B cell (primary cell): ENCODE data around the gene AQP11. TPM values are rescaled to one million over a fixed set of nuclear protein-coding genes. Genes with fewer than 3 reads are reported as not detected.

Experiments used
- ATAC-seq: fragments of 200-7000 bp; cut with Tn5 transposase; one replicate; pipeline ENCODE4 v1.10.0; 2021; ENCODE audit warnings: low read depth, mild to moderate bottlenecking, moderate number of reproducible peaks, moderate library complexity
- CTCF ChIA-PET: fragments of 350-600 bp; sonication (Branson Sonifier 250); formaldehyde crosslinking; loops from one replicate; lab custom pipeline; 2021; ENCODE audit warnings: antibody characterized with exemption, inconsistent platforms; lab: Charles Lee
- POLR2A ChIA-PET: fragments of 350-600 bp; sonication (Branson Sonifier 250); formaldehyde crosslinking; loops from one replicate; lab custom pipeline; 2021; ENCODE audit warnings: antibody characterized with exemption; lab: Charles Lee
- DNase-seq: peaks from one replicate; pipeline ENCODE4 v3.0.0; 2013
- H2AFZ ChIP-seq: 2 replicates; pipeline ENCODE4 v1.6.1; 2012; ENCODE audit warnings: mild to moderate bottlenecking, low read depth, low read length; ENCODE audit not compliant: insufficient read depth, poor library complexity, severe bottlenecking
- H3K27ac ChIP-seq, 2 donors: 1 replicate in 1 of 2; 2 replicates in 1 of 2; pipeline ENCODE4 v1.5.1; 2012 to 2013; ENCODE audit warnings: low read length in 2 of 2, mild to moderate bottlenecking in 2 of 2, moderate library complexity in 1 of 2
- H3K27me3 ChIP-seq, 4 experiments: fragments of 200-600 bp in 1 of 4; sonication (generic) in 1 of 4; replicated peaks in 1 of 4; 1 replicate in 2 of 4; 2 replicates in 2 of 4; pipeline versions ENCODE4 v1.6.1 to v1.7.0; 2013 to 2016; ENCODE audit warnings: low read length in 3 of 4, mild to moderate bottlenecking in 2 of 4, mixed read lengths in 1 of 4, moderate library complexity in 1 of 4; ENCODE audit not compliant: insufficient read depth in 4 of 4, control insufficient read depth in 3 of 4; ENCODE audit errors: control extremely low read depth in 1 of 4
- H3K36me3 ChIP-seq, 2 experiments: replicated peaks in 1 of 2; 1 replicate in 1 of 2; 2 replicates in 1 of 2; pipeline versions ENCODE4 v1.6.1 to v1.7.1; 2013; ENCODE audit warnings: low read length in 1 of 2; ENCODE audit not compliant: insufficient read depth in 2 of 2, control insufficient read depth in 1 of 2; ENCODE audit errors: control extremely low read depth in 1 of 2, extremely low read depth in 1 of 2
- H3K4me1 ChIP-seq, 2 donors: fragments of 200-600 bp in 1 of 2; sonication (generic) in 1 of 2; 1 replicate in 1 of 2; 2 replicates in 1 of 2; pipeline versions ENCODE4 v1.5.1 to v1.6.1; 2013 to 2017; ENCODE audit warnings: low read length in 2 of 2; ENCODE audit not compliant: control insufficient read depth in 2 of 2, insufficient read depth in 2 of 2
- H3K4me2 ChIP-seq: replicated peaks from 2 replicates; pipeline ENCODE3; 2012; ENCODE audit warnings: mild to moderate bottlenecking, low read depth, low read length; ENCODE audit not compliant: poor library complexity, severe bottlenecking
- H3K4me3 ChIP-seq, 5 experiments: fragments of 200-600 bp in 1 of 5; sonication (generic) in 1 of 5; 1 replicate in 3 of 5; 2 replicates in 2 of 5; pipeline versions ENCODE4 v1.5.1 to v1.7.0; 2011 to 2016; ENCODE audit warnings: low read length in 4 of 5, mild to moderate bottlenecking in 4 of 5, low read depth in 2 of 5, control low read depth in 1 of 5, moderate library complexity in 1 of 5; ENCODE audit not compliant: insufficient read depth in 1 of 5; ENCODE audit errors: control extremely low read depth in 1 of 5, extremely low read depth in 1 of 5
- H3K79me2 ChIP-seq: fragments of 200-600 bp; sonication (generic); one replicate; pipeline ENCODE4 v1.6.0; 2016; ENCODE audit warnings: low read length; ENCODE audit not compliant: control insufficient read depth, insufficient read depth
- H3K9ac ChIP-seq: fragments of 200-600 bp; sonication (generic); 2 replicates; pipeline ENCODE4 v1.6.1; 2017; ENCODE audit warnings: mild to moderate bottlenecking, low read length, moderate library complexity
- H3K9me3 ChIP-seq, 3 donors: one replicate each; pipeline versions ENCODE4 v1.6.1 to v1.7.1; 2013; ENCODE audit warnings: low read length in 2 of 3; ENCODE audit not compliant: control insufficient read depth in 2 of 3, insufficient read depth in 1 of 3; ENCODE audit errors: control extremely low read depth in 1 of 3
- H4K20me1 ChIP-seq: 2 replicates; pipeline ENCODE4 v1.6.0; 2012; ENCODE audit warnings: mild to moderate bottlenecking, low read length; ENCODE audit not compliant: insufficient read depth, control insufficient read depth, poor library complexity, severe bottlenecking
- H3K27ac Mint-ChIP-seq: one replicate; pipeline ENCODE4 v1.8.0; 2021; ENCODE audit warnings: mixed read lengths
- H3K27me3 Mint-ChIP-seq: one replicate; pipeline ENCODE4 v1.8.0; 2021; ENCODE audit warnings: mixed read lengths
- H3K4me1 Mint-ChIP-seq: one replicate; pipeline ENCODE4 v1.8.0; 2021; ENCODE audit warnings: mixed read lengths
- H3K4me3 Mint-ChIP-seq: one replicate; pipeline ENCODE4 v1.8.0; 2021; ENCODE audit warnings: mixed read lengths
- H3K9me3 Mint-ChIP-seq: one replicate; pipeline ENCODE4 v1.8.0; 2022; ENCODE audit warnings: mixed read lengths; ENCODE audit not compliant: insufficient read depth
- EZH2 ChIP-seq: IDR thresholded peaks from 2 replicates; pipeline ENCODE4 v1.6.1; 2012; ENCODE audit warnings: borderline replicate concordance, low read depth, mild to moderate bottlenecking, moderate library complexity, low read length; ENCODE audit not compliant: insufficient read depth, poor library complexity, severe bottlenecking
- WGBS: methylation state at CpG from one replicate; pipeline ENCODE4 v1.1.5; 2013; ENCODE audit warnings: missing lambda C conversion rate; ENCODE audit not compliant: insufficient coverage; 5-methylcytosine and 5-hydroxymethylcytosine counted together
- intact Hi-C: fragments of 100-400 bp; cut with micrococcal nuclease; formaldehyde crosslinking; loops from one replicate; pipeline ENCODE4 v1.10.0; 2022
- polyA plus RNA-seq: library from polyadenylated mRNA; depleted of rRNA; stranded (reverse); fragments of >200 nt; gene quantifications from 2 replicates; pipeline ENCODE4 v1.2.3, GENCODE V29; 2012
- total RNA-seq, 2 donors: library from RNA; stranded (reverse); fragments of 120-200 nt in 1 of 2; gene quantifications; 1 replicate in 1 of 2; 2 replicates in 1 of 2; pipeline versions ENCODE4 v1.2.3 to v1.2.4, GENCODE V29; 2013 to 2022
- TF ChIP-seq, protein P1 (sequence below): fragments of 200-600 bp; IDR thresholded peaks from one replicate; pipeline ENCODE4 v1.8.0; 2022; ENCODE audit warnings: antibody characterized with exemption, mild to moderate bottlenecking

Gene AQP11
- total and polyA plus RNA-seq, 2 donors (not counting 1 experiment from before 2014, with no cell fraction given), result 0.19 to 0.47 TPM

DNA sequence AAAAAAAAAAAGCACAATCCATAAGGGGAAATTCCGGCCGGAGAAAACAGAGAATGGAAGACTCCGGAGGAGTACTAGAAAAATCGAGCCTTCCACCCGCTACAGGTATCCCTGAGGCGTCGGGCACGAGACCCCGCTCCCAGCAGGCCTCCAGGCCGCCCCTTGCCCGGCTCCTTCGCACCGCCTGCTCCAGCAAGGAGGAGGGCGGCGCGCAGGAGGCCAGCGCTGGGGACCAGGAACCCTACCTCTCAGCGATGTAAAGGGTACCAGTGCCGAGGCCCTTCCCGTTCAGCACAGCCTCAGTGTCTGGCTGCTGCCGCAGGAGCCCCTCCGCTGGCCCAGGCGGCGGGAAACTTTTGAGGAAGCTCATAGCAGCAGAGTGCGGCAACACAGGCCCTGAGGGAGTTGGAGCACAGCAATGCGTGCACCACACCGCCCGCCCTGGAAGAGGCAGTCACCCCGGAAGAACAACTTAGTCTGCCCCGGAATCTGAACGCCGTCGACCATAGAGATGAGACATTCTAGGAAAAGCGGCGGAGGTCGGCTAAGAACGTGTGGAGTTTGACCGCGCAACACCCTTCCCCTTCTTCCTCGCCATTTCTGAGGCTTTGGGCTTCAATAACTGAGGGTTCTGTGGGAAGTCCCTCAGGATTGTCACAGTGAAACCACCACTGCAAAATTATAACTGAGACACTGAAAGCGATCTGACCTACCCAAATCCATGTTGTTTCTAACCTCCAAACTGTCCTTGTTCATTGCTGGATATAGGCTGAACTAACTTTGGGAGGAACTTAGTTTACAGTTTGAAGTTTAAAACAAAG lies 47.8 kb downstream of the AQP11 start, which contains the start of gene CLNS1A:
CLNS1A (minus strand) TSS at position 450 of the 821 bp plus-strand sequence; CDS start at position 370, 80 bp downstream.
- Histone ChIP-seq H3K36me3 (no peaks in the 10 kb centered on the region), H3K4me1 (peaks cover 17 to 23% of the 10 kb centered on the region in 2 donors), H3K4me3 (peak within 1 kb of the TSS; percentile 58 to 85 (median 84)), H3K27ac (peak within 1 kb of the TSS; percentile 61 to 78), H3K27me3 (no peaks in the 10 kb centered on the region), H3K9ac (peak within 1 kb of the TSS; percentile 92), H3K4me2 (peak within 1 kb of the TSS; percentile 80), H3K9me3 (peaks cover 0 to 3% (median 2%) of the 10 kb centered on the region in 3 donors), H4K20me1 (peaks cover 8% of the 10 kb centered on the region), H3K79me2 (peaks cover 57% of the 10 kb centered on the region), H2AFZ (peak within 1 kb of the TSS; percentile 93)
- POLR2A ChIA-PET, result no interaction called here
- CTCF ChIA-PET, result interaction anchor here (2.2 kb wide), 1 partner anchor 19 kb away, joined by 5 read pairs; no protein-coding TSS in a partner anchor
- DNase-seq, result peak; percentile 89
- WGBS, result under 1% methylated on average over 40 of the region's 41 CpGs
- Mint-ChIP-seq H3K27me3 (no peaks in the 10 kb centered on the region), H3K27ac (peak within 1 kb of the TSS; percentile 96), H3K9me3 (no peaks in the 10 kb centered on the region), H3K4me3 (peak within 1 kb of the TSS; percentile 98), H3K4me1 (peaks cover 36% of the 10 kb centered on the region)
- peak; percentile 99 for ATAC-seq
- no peak for TF ChIP-seq EZH2
- TF ChIP-seq, protein P1, sequence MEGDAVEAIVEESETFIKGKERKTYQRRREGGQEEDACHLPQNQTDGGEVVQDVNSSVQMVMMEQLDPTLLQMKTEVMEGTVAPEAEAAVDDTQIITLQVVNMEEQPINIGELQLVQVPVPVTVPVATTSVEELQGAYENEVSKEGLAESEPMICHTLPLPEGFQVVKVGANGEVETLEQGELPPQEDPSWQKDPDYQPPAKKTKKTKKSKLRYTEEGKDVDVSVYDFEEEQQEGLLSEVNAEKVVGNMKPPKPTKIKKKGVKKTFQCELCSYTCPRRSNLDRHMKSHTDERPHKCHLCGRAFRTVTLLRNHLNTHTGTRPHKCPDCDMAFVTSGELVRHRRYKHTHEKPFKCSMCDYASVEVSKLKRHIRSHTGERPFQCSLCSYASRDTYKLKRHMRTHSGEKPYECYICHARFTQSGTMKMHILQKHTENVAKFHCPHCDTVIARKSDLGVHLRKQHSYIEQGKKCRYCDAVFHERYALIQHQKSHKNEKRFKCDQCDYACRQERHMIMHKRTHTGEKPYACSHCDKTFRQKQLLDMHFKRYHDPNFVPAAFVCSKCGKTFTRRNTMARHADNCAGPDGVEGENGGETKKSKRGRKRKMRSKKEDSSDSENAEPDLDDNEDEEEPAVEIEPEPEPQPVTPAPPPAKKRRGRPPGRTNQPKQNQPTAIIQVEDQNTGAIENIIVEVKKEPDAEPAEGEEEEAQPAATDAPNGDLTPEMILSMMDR, result no peak
- intact Hi-C loops, result loop anchor here (1.0 to 5.0 kb wide), 3 partner anchors 165 to 357 kb away; partner anchors contain the start of genes INTS4, PAK1 and RSF1

DNA sequence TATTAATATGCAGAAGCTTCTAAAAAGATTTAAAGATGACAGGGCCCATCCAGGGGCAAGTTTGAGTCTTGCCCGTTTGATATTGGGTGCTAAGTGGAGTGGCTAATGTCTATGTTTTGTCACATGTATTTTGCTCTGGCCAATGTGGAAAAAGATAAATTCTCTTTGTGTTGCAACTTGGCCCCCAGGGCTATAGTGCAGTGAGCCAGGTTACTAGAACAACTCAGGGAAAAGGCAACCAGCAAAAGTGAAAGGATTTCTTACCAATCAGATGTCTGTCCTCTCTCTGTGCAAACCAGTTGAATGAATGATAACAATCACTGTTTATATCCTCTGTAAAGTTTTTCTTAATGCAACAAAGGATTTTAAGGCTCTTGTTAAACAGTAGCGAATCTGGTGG lies 52.5 kb downstream of the AQP11 start:
- intact Hi-C loops, result no loop called here

More for the DNA sequence above, 52.5 kb downstream of the AQP11 start:
- ATAC-seq (no peak), DNase-seq (no peak)
- 100% methylated on average over 1 of the region's 2 CpGs for WGBS
- Mint-ChIP-seq H3K9me3 (no peaks in the 10 kb centered on the region), H3K27me3 (peaks cover 15% of the 10 kb centered on the region), H3K4me3 (no peak overlapping the region), H3K27ac (no peak overlapping the region), H3K4me1 (peaks cover 11% of the 10 kb centered on the region)
- TF ChIP-seq EZH2, result no peak
- TF ChIP-seq, protein P1, result no peak
- CTCF ChIA-PET, result no interaction called here
- Histone ChIP-seq H3K27ac (no peak overlapping the region), H3K27me3 (peaks cover 0 to 7% (median 0%) of the 10 kb centered on the region in 4 experiments), H3K79me2 (peaks cover 16% of the 10 kb centered on the region), H3K4me3 (no peak overlapping the region), H3K4me1 (peaks cover 4 to 5% of the 10 kb centered on the region in 2 donors), H3K9ac (no peak overlapping the region), H2AFZ (no peak overlapping the region), H3K36me3 (no peaks in the 10 kb centered on the region), H3K4me2 (no peak overlapping the region), H3K9me3 (peaks cover 0 to 3% (median 2%) of the 10 kb centered on the region in 3 donors), H4K20me1 (no peaks in the 10 kb centered on the region)
- POLR2A ChIA-PET, result no interaction called here
